Activated gamma-delta T cell treated with anti-CD3 and anti-CD28 coated beads, Interleukin-2, amount 50 U/mL, for 16 hours (primary cell): ENCODE measurements around the gene HOXB3.
A peak's percentile ranks its signal among the peaks of the same experiment; 100 is the strongest.

ENCODE experiments used
- DNase-seq: peaks from one replicate; pipeline ENCODE4 v3.0.0-alpha.2; 2020; ENCODE audit warnings: low read depth

Gene HOXB3

GRCh38 chr17:48597778-48598631 is 8.0 kb upstream of the HOXB3 start:
- DNase-seq = no peak

- DNase-seq = no peak
Measured at GRCh38 chr17:48597528-48597777, 7.4 kb upstream of the HOXB3 start.

GRCh38 chr17:48596735-48597527 is 6.9 kb upstream of the HOXB3 start:
- no peak for DNase-seq

GRCh38 chr17:48596000-48596734 is 6.1 kb upstream of the HOXB3 start:
- no peak for DNase-seq

- DNase-seq = no peak
Measured at GRCh38 chr17:48595278-48595999, 5.4 kb upstream of the HOXB3 start.

GRCh38 chr17:48594538-48595277 is 4.7 kb upstream of the HOXB3 start:
- no peak for DNase-seq

- peak; percentile 74 for DNase-seq
Measured at GRCh38 chr17:48593840-48594537, 3.9 kb upstream of the HOXB3 start.

GRCh38 chr17:48593126-48593829 is 3.2 kb upstream of the HOXB3 start, which contains the start of gene HOXB5:
TSS of gene HOXB5 (minus strand) at chr17:48593779. CDS start at chr17:48593682, 97 bp downstream.
- no peak for DNase-seq

- no peak for DNase-seq
Measured at GRCh38 chr17:48592577-48592976, 2.5 kb upstream of the HOXB3 start.

- no peak for DNase-seq
Measured at GRCh38 chr17:48592057-48592514, 2.0 kb upstream of the HOXB3 start.

- no peak for DNase-seq
Measured at GRCh38 chr17:48591255-48592056, 1.4 kb upstream of the HOXB3 start.

GRCh38 chr17:48590607-48591161 is 643 bp upstream of the HOXB3 start:
- DNase-seq = no peak

- no peak for DNase-seq
Measured at GRCh38 chr17:48589060-48589830, 796 bp downstream of the HOXB3 start.

GRCh38 chr17:48588528-48588927 is 1.5 kb downstream of the HOXB3 start:
- DNase-seq = no peak

GRCh38 chr17:48588074-48588415 is 2.0 kb downstream of the HOXB3 start:
- no peak for DNase-seq

GRCh38 chr17:48587276-48588073 is 2.6 kb downstream of the HOXB3 start:
- DNase-seq = no peak
